HG02798 (cell line): ENCODE results near the gene RGS2.
A peak's percentile ranks its signal among the peaks of the same experiment; 100 is the strongest.

Source experiments
- ATAC-seq: cut with Tn5 transposase; IDR thresholded peaks from one replicate; pipeline ENCODE4 v1.9.1; 2021; ENCODE audit warnings: mild to moderate bottlenecking; ENCODE audit not compliant: unreplicated experiment, poor library complexity

RGS2 gene

DNA sequence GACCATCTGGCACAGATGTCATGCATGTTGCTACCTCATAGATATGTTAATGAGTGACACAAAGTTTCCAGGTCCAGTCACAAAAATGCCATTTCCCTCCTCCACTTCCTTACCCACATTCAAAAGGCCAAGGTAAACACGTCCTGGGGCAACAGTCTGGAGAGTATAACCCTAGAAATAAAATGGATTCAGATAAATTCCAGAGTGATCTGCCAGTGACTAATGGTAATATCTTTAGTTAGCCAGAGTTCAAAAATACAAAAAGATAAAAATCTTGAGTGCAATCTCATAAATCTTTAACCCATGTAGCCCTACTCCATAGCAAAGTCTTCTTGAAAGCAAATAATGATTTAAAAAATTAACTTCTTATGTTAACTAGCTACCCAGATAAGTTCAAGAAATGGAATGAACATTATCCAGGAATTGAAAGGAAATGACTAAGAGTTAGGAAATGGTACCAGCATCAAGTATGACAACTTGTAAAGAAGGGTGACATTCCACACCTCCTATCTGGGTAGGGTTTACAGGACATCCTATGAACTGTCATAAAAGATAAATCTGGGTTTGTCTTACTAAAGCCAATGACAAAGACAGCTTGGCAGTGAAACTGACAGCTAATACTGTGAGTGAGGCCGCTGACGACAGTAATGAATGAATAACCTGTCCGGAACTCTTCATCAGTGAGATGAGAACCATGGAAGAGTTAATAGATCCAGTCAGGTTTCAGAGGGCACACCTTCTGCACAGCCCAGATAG is 18.1 kb downstream of the RGS2 start:
- peak; percentile 63 for ATAC-seq

DNA sequence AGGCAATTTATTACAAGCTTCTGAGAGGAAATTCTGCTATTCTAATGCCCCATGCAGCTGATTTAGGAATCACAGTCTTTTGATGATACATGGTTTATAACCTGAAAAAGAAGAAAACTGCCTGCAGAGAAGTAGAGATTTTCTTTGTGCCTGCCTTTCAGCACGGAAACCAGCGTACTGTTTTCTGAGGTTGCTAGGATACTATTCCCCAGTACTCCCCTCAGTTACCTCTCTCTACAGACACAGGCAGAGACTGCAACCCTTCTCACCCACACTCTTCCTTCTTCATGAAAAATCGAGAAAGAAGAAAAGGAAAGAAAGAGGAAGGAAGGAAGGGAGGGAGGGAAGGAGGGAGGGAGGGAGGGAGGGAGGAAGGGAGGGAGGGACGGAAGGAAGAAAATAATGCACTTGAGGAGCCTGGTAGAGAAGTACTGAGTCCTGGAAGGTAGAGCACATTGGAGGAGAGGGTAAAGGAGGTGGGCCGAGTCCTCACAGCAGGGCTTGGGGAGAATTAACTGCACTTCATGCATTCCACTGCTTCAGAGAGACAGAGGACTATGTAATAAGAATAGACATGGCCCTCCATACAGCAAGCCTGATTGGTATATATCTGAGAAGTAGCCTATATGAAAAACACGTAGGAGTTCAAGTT is 21.9 kb downstream of the RGS2 start:
- no peak for ATAC-seq

- ATAC-seq, result no peak
Measured at GRCh38 chr1:192831706-192832355, 23.0 kb downstream of the RGS2 start.

- ATAC-seq, result no peak
Measured at GRCh38 chr1:192832492-192832891, 23.7 kb downstream of the RGS2 start.

DNA sequence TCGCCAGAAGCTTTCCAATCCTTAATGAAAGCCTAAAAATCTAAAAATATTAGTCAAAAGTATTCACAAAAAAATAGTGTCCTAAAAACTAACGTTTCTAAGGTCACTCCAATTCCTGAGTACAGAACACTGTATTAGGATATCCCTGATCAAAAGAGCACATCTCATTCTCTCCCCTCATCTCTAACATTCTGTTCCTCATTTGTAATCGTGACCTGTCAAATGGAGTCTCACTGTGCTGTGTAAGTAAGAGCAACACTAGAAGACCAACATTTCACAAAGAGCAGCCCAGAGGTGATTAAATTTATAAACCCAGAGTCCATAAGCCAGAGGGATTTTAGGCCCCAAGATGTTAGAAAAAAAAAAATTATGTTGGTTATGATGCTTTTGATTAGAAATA is 26.3 kb downstream of the RGS2 start:
- no peak for ATAC-seq

DNA sequence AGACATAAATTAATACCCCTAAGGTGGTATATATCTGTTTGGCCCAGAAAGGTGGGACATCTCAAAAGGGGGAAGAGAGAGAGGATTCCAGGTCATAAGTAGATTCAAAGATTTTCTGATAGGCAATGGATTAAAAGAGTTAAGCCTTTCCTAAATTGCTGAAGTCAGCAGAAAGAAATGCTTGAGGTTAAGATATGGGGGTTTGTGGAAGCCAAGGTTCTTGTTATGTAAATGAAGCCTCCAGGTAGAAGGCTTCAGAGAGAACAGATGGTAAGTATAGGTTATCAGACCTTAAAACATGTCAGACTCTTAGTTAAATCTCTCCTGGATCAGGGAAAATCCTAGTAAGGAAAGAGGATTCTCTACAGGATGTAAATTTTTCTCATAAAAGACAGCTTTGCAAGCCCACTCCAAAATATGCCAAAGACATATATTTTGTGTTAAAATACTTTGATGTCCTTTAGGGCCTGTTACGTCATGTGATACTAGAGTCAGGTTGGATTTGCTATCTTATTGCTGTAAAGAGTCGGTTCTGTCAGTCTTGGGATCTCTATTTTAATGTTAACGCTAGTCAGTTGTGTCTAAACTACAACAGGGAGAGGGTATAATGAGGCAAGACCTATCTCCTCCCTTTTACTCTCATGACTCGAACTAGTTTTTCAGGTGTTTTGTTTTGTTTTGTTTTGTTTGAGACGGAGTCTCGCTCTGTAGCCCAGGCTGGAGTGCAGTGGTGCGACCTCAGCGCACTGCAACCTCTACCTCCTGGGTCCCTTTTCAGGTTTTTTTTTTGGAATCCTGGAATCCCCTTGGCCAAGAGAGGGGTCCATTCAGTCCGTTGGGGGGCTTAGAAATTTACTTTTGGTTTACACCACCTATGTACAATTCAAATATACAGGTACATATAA is 30.6 kb downstream of the RGS2 start:
- ATAC-seq, result no peak

DNA sequence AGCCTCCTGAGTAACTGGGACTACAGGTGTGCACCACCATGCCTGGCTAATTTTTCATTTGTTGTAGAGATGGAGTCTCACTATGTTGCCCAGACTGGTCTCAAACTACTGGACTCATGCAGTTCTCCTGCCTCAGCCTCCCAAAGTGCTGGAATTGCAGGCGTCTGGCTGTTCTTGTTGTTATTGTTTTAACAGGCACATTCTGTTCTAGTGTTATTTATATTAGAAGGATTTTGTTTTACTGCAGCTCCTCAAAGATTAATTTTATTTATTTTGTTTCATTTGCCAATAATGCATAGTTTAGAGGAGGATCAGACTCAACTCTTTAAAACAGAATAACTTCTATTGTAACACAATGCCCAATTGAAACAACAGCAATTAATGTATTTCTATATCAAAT is 35.5 kb downstream of the RGS2 start:
- no peak for ATAC-seq

GRCh38 chr1:192846950-192847349 is 38.1 kb downstream of the RGS2 start:
- ATAC-seq, result no peak

DNA sequence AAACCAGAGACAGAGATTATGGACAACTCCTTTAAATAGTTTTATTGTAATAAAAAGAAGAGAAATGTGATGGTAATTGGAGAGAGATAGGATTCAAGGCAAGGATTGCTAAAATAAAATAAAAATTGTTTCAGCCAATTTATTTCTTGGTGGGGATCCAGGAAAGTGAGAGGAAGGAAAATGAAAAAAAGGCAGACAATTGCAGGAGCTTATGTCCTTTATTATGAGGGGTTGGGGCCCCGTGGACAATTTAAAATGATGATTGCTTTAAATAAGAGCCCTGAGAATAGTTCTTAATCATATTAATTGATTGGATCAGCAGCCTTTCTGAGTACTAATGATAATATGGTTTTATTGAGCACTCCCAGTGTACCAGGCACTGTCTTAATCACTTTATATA is 40.2 kb downstream of the RGS2 start:
- no peak for ATAC-seq

- no peak for ATAC-seq
Measured at GRCh38 chr1:192849442-192849841, 40.6 kb downstream of the RGS2 start.

GRCh38 chr1:192852001-192852947 is 43.4 kb downstream of the RGS2 start:
- no peak for ATAC-seq

DNA sequence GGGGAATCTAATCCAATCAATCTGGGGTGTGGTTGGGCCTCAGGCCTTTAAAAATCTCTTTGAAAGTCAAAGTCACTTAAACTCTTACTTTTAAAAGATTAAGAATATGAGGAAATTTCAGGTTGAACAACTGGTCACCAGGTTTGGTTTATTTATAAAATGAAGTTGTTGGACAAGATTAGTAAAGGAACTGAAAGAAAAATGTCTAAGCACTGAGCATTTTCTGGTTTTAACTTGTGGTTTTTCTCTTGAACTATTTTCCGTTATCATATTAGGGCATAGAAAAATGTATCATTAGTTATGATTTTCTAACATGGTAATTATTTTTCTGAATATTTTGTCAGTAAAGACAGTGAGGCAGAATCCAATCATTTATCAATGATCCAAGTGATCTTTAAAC is 49.6 kb downstream of the RGS2 start:
- no peak for ATAC-seq

GRCh38 chr1:192859808-192860207 is 51.0 kb downstream of the RGS2 start:
- ATAC-seq, result no peak

DNA sequence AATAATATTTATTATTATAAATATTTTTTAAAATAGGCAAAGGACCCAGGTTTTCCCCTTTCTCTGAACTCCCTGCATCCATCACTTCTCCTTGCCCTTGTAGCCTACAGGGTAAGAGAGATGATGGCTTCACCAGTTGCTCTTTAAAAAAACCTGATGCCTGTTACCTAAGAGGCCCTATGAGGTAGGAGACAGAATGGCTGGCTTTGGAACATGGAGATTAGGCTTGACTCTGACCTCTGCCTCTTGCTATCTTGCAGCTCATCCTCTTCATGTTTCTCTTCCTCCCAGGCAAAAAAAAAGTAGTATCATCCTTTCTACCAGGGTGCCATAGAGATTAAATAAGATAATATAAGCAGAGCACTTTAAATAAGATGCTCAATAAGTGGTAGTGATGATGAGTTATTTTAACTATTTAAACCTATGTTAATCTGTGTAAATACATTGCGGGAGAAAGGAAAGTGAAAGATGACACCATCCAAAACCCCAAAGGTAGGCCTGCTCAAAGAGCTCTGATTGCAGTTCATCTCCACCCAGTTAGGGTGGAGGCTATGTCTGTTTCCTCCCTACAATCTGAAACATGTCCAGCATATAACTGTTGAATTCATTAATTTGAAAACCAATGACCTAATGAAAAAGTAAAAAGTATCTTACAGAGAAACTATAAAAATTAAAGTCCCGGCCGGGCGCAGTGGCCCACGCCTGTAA is 51.8 kb downstream of the RGS2 start:
- no peak for ATAC-seq

- no peak for ATAC-seq
Measured at GRCh38 chr1:192861860-192862259, 53.0 kb downstream of the RGS2 start.
